Activated B cell treated with CpG ODN at 0.5 μM for 24 hours (primary cell): ENCODE data around the gene CNTN4. TPM values are rescaled to one million over a fixed set of nuclear protein-coding genes. Genes with fewer than 3 reads are reported as not detected.

Experiments
- ATAC-seq: fragments of 200-7000 bp; cut with Tn5 transposase; one replicate; pipeline ENCODE4 v1.10.0; 2021; ENCODE audit warnings: low read depth, mild to moderate bottlenecking, moderate library complexity
- CTCF ChIA-PET: fragments of 350-600 bp; sonication (Branson Sonifier 250); formaldehyde crosslinking; loops from one replicate; lab custom pipeline; 2021; ENCODE audit warnings: antibody characterized with exemption; lab: Charles Lee
- POLR2A ChIA-PET: fragments of 350-600 bp; sonication (Branson Sonifier 250); formaldehyde crosslinking; loops from one replicate; lab custom pipeline; 2021; ENCODE audit warnings: antibody characterized with exemption; lab: Charles Lee
- DNase-seq: peaks from one replicate; pipeline ENCODE4 v3.0.0; 2022
- H3K27ac Mint-ChIP-seq: one replicate; pipeline ENCODE4 v1.8.0; 2020; ENCODE audit warnings: mixed read lengths
- H3K27me3 Mint-ChIP-seq: one replicate; pipeline ENCODE4 v1.8.0; 2021; ENCODE audit warnings: mixed read lengths
- H3K36me3 Mint-ChIP-seq: one replicate; pipeline ENCODE4 v1.8.0; 2021; ENCODE audit warnings: low read depth, mixed read lengths
- H3K4me1 Mint-ChIP-seq: one replicate; pipeline ENCODE4 v1.8.0; 2021; ENCODE audit warnings: mixed read lengths
- H3K4me3 Mint-ChIP-seq: one replicate; pipeline ENCODE4 v1.8.0; 2020; ENCODE audit warnings: mild to moderate bottlenecking, mixed read lengths
- H3K9me3 Mint-ChIP-seq: one replicate; pipeline ENCODE4 v1.8.0; 2020; ENCODE audit warnings: mixed read lengths
- CTCF ChIP-seq: fragments of 200-600 bp; IDR thresholded peaks from one replicate; pipeline ENCODE4 v1.8.0; 2022; ENCODE audit warnings: antibody characterized with exemption, mild to moderate bottlenecking
- intact Hi-C: fragments of 100-400 bp; cut with micrococcal nuclease; formaldehyde crosslinking; loops from one replicate; pipeline ENCODE4 v1.15.1; 2024
- total RNA-seq: library from RNA; stranded (reverse); gene quantifications from 2 replicates; pipeline ENCODE4 v1.2.3, GENCODE V29; 2022

The CNTN4 gene
- total RNA-seq, 1 donor from 2014 or later: not detected

GRCh38 chr3:2352134-2352762 is 253.6 kb downstream of the CNTN4 start:
- no peaks in the 10 kb centered on the region for H3K27me3 Mint-ChIP-seq
- no peak for DNase-seq
- no peaks in the 10 kb centered on the region for H3K36me3 Mint-ChIP-seq
- H3K4me1 Mint-ChIP-seq: no peaks in the 10 kb centered on the region
- H3K27ac Mint-ChIP-seq: no peak overlapping the region
- ATAC-seq: no peak
- ChIA-PET CTCF (no interaction called here), POLR2A (no interaction called here)
- TF ChIP-seq CTCF: no peak
- H3K4me3 Mint-ChIP-seq: no peak overlapping the region
- peaks cover 2% of the 10 kb centered on the region for H3K9me3 Mint-ChIP-seq
- intact Hi-C loops: no loop called here

GRCh38 chr3:2354702-2355101 is 256.0 kb downstream of the CNTN4 start:
- no peaks in the 10 kb centered on the region for H3K36me3 Mint-ChIP-seq
- ChIA-PET CTCF (no interaction called here), POLR2A (no interaction called here)
- H3K4me3 Mint-ChIP-seq: no peak overlapping the region
- H3K27me3 Mint-ChIP-seq: no peaks in the 10 kb centered on the region
- intact Hi-C loops: no loop called here
- H3K27ac Mint-ChIP-seq: no peak overlapping the region
- no peaks in the 10 kb centered on the region for H3K4me1 Mint-ChIP-seq
- peaks cover under 1% of the 10 kb centered on the region for H3K9me3 Mint-ChIP-seq
- no peak for DNase-seq
- TF ChIP-seq CTCF: no peak
- ATAC-seq: no peak

- no peak for TF ChIP-seq CTCF
- ATAC-seq (no peak), DNase-seq (no peak)
- H3K4me3 Mint-ChIP-seq: no peak overlapping the region
- intact Hi-C loops: no loop called here
- peaks cover 4% of the 10 kb centered on the region for H3K9me3 Mint-ChIP-seq
- no peaks in the 10 kb centered on the region for H3K4me1 Mint-ChIP-seq
- CTCF ChIA-PET: interaction anchor here (0.6 kb wide), 1 partner anchor 24 kb away, joined by 3 read pairs; no protein-coding TSS in a partner anchor
- POLR2A ChIA-PET: no interaction called here
- no peaks in the 10 kb centered on the region for H3K27me3 Mint-ChIP-seq
- no peak overlapping the region for H3K27ac Mint-ChIP-seq
- no peaks in the 10 kb centered on the region for H3K36me3 Mint-ChIP-seq
These were observed 257.8 kb downstream of the CNTN4 start for GRCh38 chr3:2356298-2356950.

GRCh38 chr3:2360815-2361214 is 262.1 kb downstream of the CNTN4 start:
- H3K36me3 Mint-ChIP-seq: no peaks in the 10 kb centered on the region
- H3K9me3 Mint-ChIP-seq: peaks cover 4% of the 10 kb centered on the region
- POLR2A ChIA-PET: no interaction called here
- ATAC-seq (no peak), DNase-seq (no peak)
- no peaks in the 10 kb centered on the region for H3K27me3 Mint-ChIP-seq
- no peak overlapping the region for H3K4me3 Mint-ChIP-seq
- CTCF ChIA-PET: no interaction called here
- H3K4me1 Mint-ChIP-seq: no peaks in the 10 kb centered on the region
- intact Hi-C loops: no loop called here
- no peak overlapping the region for H3K27ac Mint-ChIP-seq
- no peak for TF ChIP-seq CTCF

GRCh38 chr3:2362122-2362521 is 263.5 kb downstream of the CNTN4 start:
- no peaks in the 10 kb centered on the region for H3K36me3 Mint-ChIP-seq
- no peak overlapping the region for H3K4me3 Mint-ChIP-seq
- H3K4me1 Mint-ChIP-seq: no peaks in the 10 kb centered on the region
- H3K27me3 Mint-ChIP-seq: no peaks in the 10 kb centered on the region
- CTCF ChIA-PET: no interaction called here
- H3K9me3 Mint-ChIP-seq: peaks cover 4% of the 10 kb centered on the region
- TF ChIP-seq CTCF: no peak
- intact Hi-C loops: no loop called here
- ATAC-seq (no peak), DNase-seq (no peak)
- POLR2A ChIA-PET: no interaction called here
- H3K27ac Mint-ChIP-seq: no peak overlapping the region
